Neuronal stem cell (in vitro differentiated cells): ENCODE results near the gene EML5.

Source experiments
- DNase-seq: peaks from one replicate; pipeline ENCODE4 v3.0.0-alpha.2; 2013; ENCODE audit warnings: low spot score
- H2AFZ ChIP-seq: one replicate; pipeline ENCODE4 v1.6.1; 2013; ENCODE audit warnings: mild to moderate bottlenecking, low read length, inconsistent platforms
- H2AK5ac ChIP-seq: 2 replicates; pipeline ENCODE4 v1.6.1; 2013; ENCODE audit warnings: low read depth, mild to moderate bottlenecking, inconsistent platforms, low read length, moderate library complexity, mixed read lengths
- H2BK120ac ChIP-seq: 2 replicates; pipeline ENCODE4 v1.6.1; 2013; ENCODE audit warnings: low read depth, mild to moderate bottlenecking, inconsistent platforms, low read length, moderate library complexity, mixed read lengths
- H2BK12ac ChIP-seq: one replicate; pipeline ENCODE4 v1.6.1; 2013; ENCODE audit warnings: low read length, inconsistent platforms
- H2BK15ac ChIP-seq: 2 replicates; pipeline ENCODE4 v1.6.1; 2013; ENCODE audit warnings: mild to moderate bottlenecking, low read length, inconsistent platforms, mixed read lengths
- H2BK5ac ChIP-seq: one replicate; pipeline ENCODE4 v1.6.1; 2013; ENCODE audit warnings: inconsistent platforms, mild to moderate bottlenecking, low read length, moderate library complexity
- H3K14ac ChIP-seq: one replicate; pipeline ENCODE4 v1.6.1; 2013; ENCODE audit warnings: low read length, inconsistent platforms
- H3K18ac ChIP-seq: 2 replicates; pipeline ENCODE4 v1.6.1; 2013; ENCODE audit warnings: low read length, inconsistent platforms
- H3K23ac ChIP-seq: 2 replicates; pipeline ENCODE4 v1.6.1; 2013; ENCODE audit warnings: low read depth, mild to moderate bottlenecking, mixed read lengths, low read length, inconsistent platforms; ENCODE audit not compliant: poor library complexity
- H3K27ac ChIP-seq: replicated peaks from 3 replicates; pipeline ENCODE4 v1.5.1; 2013; ENCODE audit warnings: low read length, inconsistent platforms
- H3K27me3 ChIP-seq, 3 experiments: 2 replicates each; pipeline ENCODE4 v1.6.1; 2013; ENCODE audit warnings: low read length in 3 of 3, mild to moderate bottlenecking in 2 of 3, inconsistent platforms in 1 of 3, low read depth in 1 of 3, mixed read lengths in 1 of 3, moderate library complexity in 1 of 3; ENCODE audit not compliant: control insufficient read depth in 3 of 3, insufficient read depth in 3 of 3
- H3K36me3 ChIP-seq, 2 donors: replicated peaks in 1 of 2; 2 replicates each; pipeline ENCODE4 v1.6.1; 2013; ENCODE audit warnings: low read length in 2 of 2; ENCODE audit not compliant: control insufficient read depth in 2 of 2, insufficient read depth in 2 of 2
- H3K4ac ChIP-seq: 2 replicates; pipeline ENCODE4 v1.6.1; 2013; ENCODE audit warnings: inconsistent platforms, mild to moderate bottlenecking, low read length, moderate library complexity
- H3K4me1 ChIP-seq, 2 donors: 1 replicate in 1 of 2; 2 replicates in 1 of 2; pipeline ENCODE4 v1.6.1; 2013; ENCODE audit warnings: low read length in 2 of 2, low read depth in 1 of 2; ENCODE audit not compliant: control insufficient read depth in 2 of 2, insufficient read depth in 1 of 2
- H3K4me2 ChIP-seq: one replicate; pipeline ENCODE4 v1.6.1; 2013; ENCODE audit warnings: mild to moderate bottlenecking, low read length, inconsistent platforms; ENCODE audit not compliant: insufficient read depth, poor library complexity, severe bottlenecking
- H3K4me3 ChIP-seq, 2 donors: 2 replicates each; pipeline ENCODE4 v1.5.1; 2013; ENCODE audit warnings: low read length in 2 of 2, mild to moderate bottlenecking in 2 of 2, inconsistent platforms in 1 of 2, moderate library complexity in 1 of 2
- H3K79me1 ChIP-seq: one replicate; pipeline ENCODE4 v1.6.1; 2013; ENCODE audit warnings: low read depth, mild to moderate bottlenecking, inconsistent platforms, low read length, moderate library complexity
- H3K9ac ChIP-seq: one replicate; pipeline ENCODE4 v1.6.1; 2013; ENCODE audit warnings: mild to moderate bottlenecking, low read depth, low read length, inconsistent platforms; ENCODE audit not compliant: poor library complexity
- H3K9me3 ChIP-seq, 2 donors: replicated peaks in 1 of 2; 2 replicates each; pipeline versions ENCODE3 to v1.6.1; 2013; ENCODE audit warnings: low read length in 2 of 2, mild to moderate bottlenecking in 2 of 2, inconsistent platforms in 1 of 2, low read depth in 1 of 2, mixed read lengths in 1 of 2, moderate library complexity in 1 of 2; ENCODE audit not compliant: control insufficient read depth in 2 of 2, insufficient read depth in 1 of 2
- H4K8ac ChIP-seq: one replicate; pipeline ENCODE4 v1.6.1; 2013; ENCODE audit warnings: low read depth, mild to moderate bottlenecking, inconsistent platforms, low read length, moderate library complexity
- H4K91ac ChIP-seq: one replicate; pipeline ENCODE4 v1.6.1; 2013; ENCODE audit warnings: low read length, low read depth, mild to moderate bottlenecking, inconsistent platforms; ENCODE audit not compliant: poor library complexity
- WGBS, 2 donors: extraction: QIAGEN DNeasy Blood & Tissue Kit; methylation state at CpG; one replicate each; pipeline ENCODE4 v1.1.7; 2013; ENCODE audit warnings: missing lambda C conversion rate in 2 of 2, mixed read lengths in 1 of 2; ENCODE audit not compliant: insufficient read length in 2 of 2, insufficient replicate concordance in 1 of 2; ENCODE audit errors: extremely low coverage in 2 of 2; 5-methylcytosine and 5-hydroxymethylcytosine counted together

Gene EML5

DNA sequence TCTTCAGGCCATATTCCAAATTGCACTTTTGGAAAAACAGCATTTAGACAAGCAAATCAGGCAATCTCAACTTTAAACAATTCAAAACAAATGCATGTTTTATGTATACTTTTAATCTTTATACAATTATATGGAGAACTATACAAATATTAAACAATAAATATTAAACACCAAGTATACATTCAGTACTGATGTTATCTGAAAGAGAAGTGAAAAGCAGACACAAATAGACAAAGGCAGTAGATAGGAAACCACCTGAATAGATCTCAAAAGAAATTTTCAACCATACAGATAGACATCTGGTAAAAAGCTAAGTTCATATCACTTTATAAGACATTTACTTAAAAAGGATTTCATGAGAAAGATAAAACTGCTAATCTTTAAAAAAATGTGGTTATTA, 164.7 kb downstream of the EML5 start:
- no peaks in the 10 kb centered on the region for H3K9me3 ChIP-seq
- no peak overlapping the region for H3K4me2 ChIP-seq
- no peak overlapping the region for H2BK12ac ChIP-seq
- no peak overlapping the region for H2BK15ac ChIP-seq
- no peaks in the 10 kb centered on the region for H3K27me3 ChIP-seq
- no peak overlapping the region for H3K9ac ChIP-seq
- no peak for DNase-seq
- H3K36me3 ChIP-seq = no peaks in the 10 kb centered on the region
- no peak overlapping the region for H3K23ac ChIP-seq
- no peak overlapping the region for H3K4me3 ChIP-seq
- no peak overlapping the region for H4K8ac ChIP-seq
- H3K4me1 ChIP-seq = peaks cover 0 to 4% of the 10 kb centered on the region in 2 donors
- no peak overlapping the region for H3K18ac ChIP-seq
- H2AK5ac ChIP-seq = no peak overlapping the region
- no peak overlapping the region for H2AFZ ChIP-seq
- H3K4ac ChIP-seq = no peak overlapping the region
- H3K27ac ChIP-seq = no peak overlapping the region
- H3K14ac ChIP-seq = no peak overlapping the region
- H3K79me1 ChIP-seq = no peaks in the 10 kb centered on the region
- no peak overlapping the region for H2BK5ac ChIP-seq
- no peak overlapping the region for H2BK120ac ChIP-seq
- H4K91ac ChIP-seq = no peak overlapping the region

DNA sequence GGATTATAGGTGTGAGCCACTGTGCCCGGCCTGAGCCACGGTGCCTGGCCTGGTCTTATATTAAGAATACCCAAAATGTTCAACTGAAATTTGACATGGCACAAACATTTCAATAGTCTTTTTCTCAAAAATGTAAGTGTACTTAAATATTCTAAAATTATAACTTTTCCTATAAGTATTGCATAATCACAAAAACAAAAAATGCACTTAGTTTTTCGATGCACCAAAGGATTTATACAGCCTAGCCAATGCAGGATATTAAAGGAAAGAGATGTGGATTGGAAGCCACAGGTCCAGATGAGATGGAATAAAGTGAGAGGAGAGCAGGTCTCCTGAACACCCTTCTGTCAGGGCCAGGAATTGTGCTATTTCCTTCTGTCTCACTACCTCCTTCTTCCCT, 167.1 kb downstream of the EML5 start:
- no peak overlapping the region for H3K27ac ChIP-seq
- H3K23ac ChIP-seq = no peak overlapping the region
- no peak overlapping the region for H3K4me3 ChIP-seq
- WGBS, 2 donors = no CpG with 5 or more reads among the region's 3 CpGs
- H4K91ac ChIP-seq = no peak overlapping the region
- H2BK120ac ChIP-seq = no peak overlapping the region
- H2BK12ac ChIP-seq = no peak overlapping the region
- no peaks in the 10 kb centered on the region for H3K36me3 ChIP-seq
- no peak overlapping the region for H3K14ac ChIP-seq
- no peak overlapping the region for H3K9ac ChIP-seq
- no peak overlapping the region for H3K18ac ChIP-seq
- H2BK15ac ChIP-seq = no peak overlapping the region
- H3K4ac ChIP-seq = no peak overlapping the region
- no peaks in the 10 kb centered on the region for H3K9me3 ChIP-seq
- H3K79me1 ChIP-seq = no peaks in the 10 kb centered on the region
- no peak for DNase-seq
- no peaks in the 10 kb centered on the region for H3K27me3 ChIP-seq
- H2AFZ ChIP-seq = no peak overlapping the region
- H4K8ac ChIP-seq = no peak overlapping the region
- H3K4me1 ChIP-seq = peaks cover 0 to 2% of the 10 kb centered on the region in 2 donors
- no peak overlapping the region for H3K4me2 ChIP-seq
- no peak overlapping the region for H2BK5ac ChIP-seq
- no peak overlapping the region for H2AK5ac ChIP-seq

DNA sequence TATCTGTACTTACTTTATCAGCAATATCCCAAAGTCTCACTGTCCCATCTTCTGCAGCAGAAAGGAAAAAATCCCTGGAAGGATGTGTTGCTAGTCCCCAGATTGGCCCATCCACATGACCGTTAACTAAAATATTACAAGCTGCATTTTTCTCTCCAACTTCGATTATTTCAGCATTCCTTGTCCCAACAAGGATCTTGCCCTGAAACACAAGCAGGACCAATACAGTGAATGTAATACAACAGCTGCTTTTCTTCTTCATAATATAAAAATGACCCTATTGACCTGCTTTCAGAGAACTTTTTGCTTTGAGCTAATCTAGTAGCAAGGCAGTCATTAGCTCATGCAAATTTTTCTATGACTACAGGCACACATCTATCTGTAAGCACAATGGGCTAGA, 171.7 kb downstream of the EML5 start:
- peaks cover 0 to 8% of the 10 kb centered on the region in 2 donors for H3K36me3 ChIP-seq
- H2AFZ ChIP-seq = no peak overlapping the region
- no peak overlapping the region for H2BK5ac ChIP-seq
- no peak overlapping the region for H4K91ac ChIP-seq
- no peaks in the 10 kb centered on the region for H3K79me1 ChIP-seq
- no peak overlapping the region for H4K8ac ChIP-seq
- no peak overlapping the region for H2BK120ac ChIP-seq
- no peak overlapping the region for H3K27ac ChIP-seq
- peaks cover 0 to 4% of the 10 kb centered on the region in 2 donors for H3K4me1 ChIP-seq
- no peak overlapping the region for H2BK12ac ChIP-seq
- no peak overlapping the region for H3K9ac ChIP-seq
- no peak overlapping the region for H2AK5ac ChIP-seq
- WGBS, 2 donors = no CpG with 5 or more reads among the region's 2 CpGs
- H3K18ac ChIP-seq = no peak overlapping the region
- DNase-seq = no peak
- H3K23ac ChIP-seq = no peak overlapping the region
- no peak overlapping the region for H3K4me2 ChIP-seq
- H3K9me3 ChIP-seq = no peaks in the 10 kb centered on the region
- H3K14ac ChIP-seq = no peak overlapping the region
- H3K4me3 ChIP-seq = no peak overlapping the region
- H3K4ac ChIP-seq = no peak overlapping the region
- no peaks in the 10 kb centered on the region for H3K27me3 ChIP-seq
- H2BK15ac ChIP-seq = no peak overlapping the region

DNA sequence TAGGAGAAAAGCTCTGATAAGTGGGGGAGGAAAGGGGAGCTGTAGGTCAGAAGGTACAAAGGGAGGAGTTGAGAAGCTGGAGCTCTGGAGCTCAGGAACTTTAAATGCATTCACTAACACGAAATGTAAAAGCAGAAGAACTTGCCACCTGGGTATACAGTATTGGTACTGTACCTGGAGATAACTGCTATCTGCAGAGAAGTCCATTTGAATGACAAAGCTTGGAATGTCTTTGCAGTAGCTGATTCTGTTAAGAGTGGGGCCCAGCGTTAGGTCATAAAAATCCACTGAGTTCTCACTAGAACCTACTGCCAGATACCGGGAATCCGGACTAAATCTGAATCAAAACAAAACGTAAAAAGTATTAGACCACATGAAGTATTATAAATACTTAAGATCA, 174.3 kb downstream of the EML5 start:
- no peak overlapping the region for H3K14ac ChIP-seq
- no peak overlapping the region for H4K91ac ChIP-seq
- no peak overlapping the region for H2BK120ac ChIP-seq
- H3K18ac ChIP-seq = no peak overlapping the region
- H3K27me3 ChIP-seq = no peaks in the 10 kb centered on the region
- no peak for DNase-seq
- H3K36me3 ChIP-seq = peaks cover 0 to 34% of the 10 kb centered on the region in 2 donors
- no peak overlapping the region for H3K27ac ChIP-seq
- no peak overlapping the region for H3K4ac ChIP-seq
- no peak overlapping the region for H3K9ac ChIP-seq
- H3K23ac ChIP-seq = no peak overlapping the region
- H2BK5ac ChIP-seq = no peak overlapping the region
- no peak overlapping the region for H2BK12ac ChIP-seq
- H3K4me3 ChIP-seq = no peak overlapping the region
- H2AK5ac ChIP-seq = no peak overlapping the region
- H3K9me3 ChIP-seq = no peaks in the 10 kb centered on the region
- no peaks in the 10 kb centered on the region for H3K79me1 ChIP-seq
- no peak overlapping the region for H4K8ac ChIP-seq
- peaks cover 0 to 4% of the 10 kb centered on the region in 2 donors for H3K4me1 ChIP-seq
- no peak overlapping the region for H3K4me2 ChIP-seq
- no CpG with 5 or more reads among the region's 5 CpGs for WGBS, 2 donors
- H2AFZ ChIP-seq = no peak overlapping the region
- no peak overlapping the region for H2BK15ac ChIP-seq
